ENCODE data around the gene ABCD3. TPM values are rescaled to one million over a fixed set of nuclear protein-coding genes. Genes with fewer than 3 reads are reported as not detected.

The ABCD3 gene
- total and polyA plus RNA-seq, 2 donors from 2014 or later, result 43.2 to 65.1 TPM

- peaks cover 0 to 14% (median 5%) of the 10 kb centered on the region in 3 donors for H3K4me1 ChIP-seq (ENCODE audit: control insufficient read depth in 2 of 3, insufficient read depth in 2 of 3, low read depth in 1 of 3, low read length in 3 of 3)
- H3K9ac ChIP-seq (ENCODE audit: low read length in 3 of 3), result no peak overlapping the region
- no peak for FAIRE-seq
Observed at GRCh38 chr1:94379615-94380014, 38.6 kb upstream of the ABCD3 start.

GRCh38 chr1:94382201-94382600 is 36.0 kb upstream of the ABCD3 start:
- Histone ChIP-seq H3K27ac (ENCODE audit: low read depth in 2 of 2, low read length in 2 of 2) (peak overlapping the region in 1 of 2 donors; percentile 78), H3K4me1 (ENCODE audit: control insufficient read depth in 2 of 3, insufficient read depth in 2 of 3, low read depth in 1 of 3, low read length in 3 of 3) (peaks cover 3 to 31% (median 14%) of the 10 kb centered on the region in 3 donors), H3K27me3 (ENCODE audit: control insufficient read depth, insufficient read depth, low read length) (no peaks in the 10 kb centered on the region), H3K9me3 (ENCODE audit: control insufficient read depth in 2 of 3, insufficient read depth in 1 of 3, low read length in 3 of 3) (no peaks in the 10 kb centered on the region), H3K36me3 (ENCODE audit: control insufficient read depth in 2 of 3, insufficient read depth in 3 of 3, low read length in 3 of 3) (no peaks in the 10 kb centered on the region), H3K4me3 (ENCODE audit: low read length in 3 of 3) (no peak overlapping the region), H3K9ac (ENCODE audit: low read length in 3 of 3) (no peak overlapping the region)
- peak in 1 of 5 donors; percentile 81 for DNase-seq
- intact Hi-C loops (cut with DNase I), result no loop called here
- FAIRE-seq, result no peak
- no peak for TF ChIP-seq CTCF (IDR thresholded peaks at IDR 0.05; ENCODE audit: borderline replicate concordance, extremely low read depth, insufficient read depth)

More at GRCh38 chr1:94379615-94380014, 38.6 kb upstream of the ABCD3 start:
- H3K27ac ChIP-seq (ENCODE audit: low read depth in 2 of 2, low read length in 2 of 2), result no peak overlapping the region
- no peak for TF ChIP-seq CTCF (IDR thresholded peaks at IDR 0.05; ENCODE audit: borderline replicate concordance, extremely low read depth, insufficient read depth)
- intact Hi-C loops (cut with DNase I), result no loop called here
- no peaks in the 10 kb centered on the region for H3K27me3 ChIP-seq (ENCODE audit: control insufficient read depth, insufficient read depth, low read length)
- no peak overlapping the region for H3K4me3 ChIP-seq (ENCODE audit: low read length in 3 of 3)
- no peaks in the 10 kb centered on the region for H3K36me3 ChIP-seq (ENCODE audit: control insufficient read depth in 2 of 3, insufficient read depth in 3 of 3, low read length in 3 of 3)
- no peak for DNase-seq
- H3K9me3 ChIP-seq (ENCODE audit: control insufficient read depth in 2 of 3, insufficient read depth in 1 of 3, low read length in 3 of 3), result no peaks in the 10 kb centered on the region

GRCh38 chr1:94383966-94384408 is 34.2 kb upstream of the ABCD3 start:
- DNase-seq (peak in 3 of 5 donors; percentile 40 to 86 (median 74)), FAIRE-seq (peak; percentile 94)
- H3K27me3 ChIP-seq (ENCODE audit: control insufficient read depth, insufficient read depth, low read length), result no peaks in the 10 kb centered on the region
- H3K4me1 ChIP-seq (ENCODE audit: control insufficient read depth in 2 of 3, insufficient read depth in 2 of 3, low read depth in 1 of 3, low read length in 3 of 3), result peaks cover 3 to 34% (median 14%) of the 10 kb centered on the region in 3 donors
- no peaks in the 10 kb centered on the region for H3K36me3 ChIP-seq (ENCODE audit: control insufficient read depth in 2 of 3, insufficient read depth in 3 of 3, low read length in 3 of 3)
- no peak overlapping the region for H3K4me3 ChIP-seq (ENCODE audit: low read length in 3 of 3)
- H3K9ac ChIP-seq (ENCODE audit: low read length in 3 of 3), result no peak overlapping the region
- peak overlapping the region; percentile 75 to 79 for H3K27ac ChIP-seq (ENCODE audit: low read depth in 2 of 2, low read length in 2 of 2)
- no peak for TF ChIP-seq CTCF (IDR thresholded peaks at IDR 0.05; ENCODE audit: borderline replicate concordance, extremely low read depth, insufficient read depth)
- intact Hi-C loops (cut with DNase I), result no loop called here
- no peaks in the 10 kb centered on the region for H3K9me3 ChIP-seq (ENCODE audit: control insufficient read depth in 2 of 3, insufficient read depth in 1 of 3, low read length in 3 of 3)
